RWPE2 (cell line): ENCODE data around the gene LMOD3.

ENCODE experiments used
- ATAC-seq: fragments of 200-7000 bp; cut with Tn5 transposase; 3 replicates; pipeline ENCODE4 v1.9.1; 2021; ENCODE audit warnings: low read depth
- DNase-seq: peaks from one replicate; pipeline ENCODE4 v3.0.0-alpha.2; 2020; ENCODE audit warnings: low spot score
- H3K27ac ChIP-seq: fragments of 450-650 bp; 2 replicates; pipeline ENCODE4 v1.5.1; 2017; ENCODE audit warnings: mild to moderate bottlenecking; ENCODE audit not compliant: poor library complexity, severe bottlenecking
- H3K27me3 ChIP-seq: fragments of 250-450 bp; sonication (Bioruptor Pico); 2 replicates; pipeline ENCODE4 v1.5.1; 2021; ENCODE audit warnings: mild to moderate bottlenecking, moderate library complexity; ENCODE audit not compliant: insufficient read depth, poor library complexity, severe bottlenecking
- H3K36me3 ChIP-seq: fragments of 250-450 bp; sonication (Bioruptor Pico); 2 replicates; pipeline ENCODE4 v1.5.1; 2020; ENCODE audit warnings: low read depth, mild to moderate bottlenecking, moderate library complexity
- H3K4me1 ChIP-seq: fragments of 250-450 bp; sonication (Bioruptor Pico); 2 replicates; pipeline ENCODE4 v1.5.1; 2021; ENCODE audit warnings: mild to moderate bottlenecking, moderate library complexity; ENCODE audit not compliant: insufficient read depth, poor library complexity, severe bottlenecking
- H3K4me3 ChIP-seq: fragments of 250-450 bp; sonication (Bioruptor Pico); 2 replicates; pipeline ENCODE4 v1.5.1; 2021; ENCODE audit warnings: mild to moderate bottlenecking, moderate library complexity; ENCODE audit not compliant: severe bottlenecking
- H3K9me3 ChIP-seq: fragments of 250-450 bp; sonication (Bioruptor Pico); 2 replicates; pipeline ENCODE4 v1.5.1; 2021; ENCODE audit warnings: mild to moderate bottlenecking, moderate library complexity; ENCODE audit not compliant: severe bottlenecking
- TF ChIP-seq, protein P1 (sequence below): fragments of 450-650 bp; IDR thresholded peaks from one replicate; pipeline ENCODE4 v1.5.1; 2017; ENCODE audit warnings: mild to moderate bottlenecking, moderate library complexity; ENCODE audit not compliant: poor library complexity, severe bottlenecking

LMOD3 gene

DNA sequence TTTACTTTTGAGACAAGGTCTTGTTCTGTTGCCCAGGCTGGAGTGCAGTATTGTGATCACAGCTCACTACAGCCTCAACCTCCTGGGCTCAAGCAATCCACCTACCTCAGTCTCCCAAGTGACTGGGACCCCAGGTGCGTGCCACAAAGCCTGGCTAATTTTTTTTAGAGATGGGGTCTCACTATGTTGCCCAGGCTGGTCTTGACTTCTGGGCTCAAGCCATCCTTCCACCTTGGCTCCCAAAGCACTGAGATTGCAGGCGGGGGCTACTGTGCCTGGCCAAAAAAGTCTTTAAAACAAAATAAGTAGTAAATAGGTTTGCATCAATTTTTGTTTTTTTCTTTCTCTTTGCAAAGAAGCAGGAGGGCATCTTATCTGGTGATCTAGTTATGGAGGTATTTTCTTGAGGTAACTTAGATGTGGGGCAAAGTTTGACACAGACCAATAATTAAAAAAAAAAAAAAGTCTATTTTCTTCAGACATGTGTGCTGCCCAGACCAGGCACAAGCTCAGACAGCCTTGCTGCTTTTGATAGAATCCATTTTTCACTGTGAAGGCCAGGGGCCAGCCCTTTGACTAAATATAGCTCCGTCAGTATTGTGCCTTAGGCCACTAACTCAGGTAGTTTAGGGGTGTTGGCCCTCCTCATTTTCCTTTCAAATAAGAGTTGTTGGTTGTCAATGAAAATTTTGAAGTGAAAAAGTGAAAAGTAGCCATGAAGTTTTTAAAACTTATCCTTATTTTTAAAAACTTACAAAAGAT is 35.2 kb downstream of the LMOD3 start:
- H3K4me1 ChIP-seq = peaks cover 70% of the 10 kb centered on the region
- peaks cover 31% of the 10 kb centered on the region for H3K36me3 ChIP-seq
- ATAC-seq = no peak
- peak overlapping the region; percentile 94 for H3K27ac ChIP-seq
- no peak for DNase-seq
- TF ChIP-seq, protein P1, sequence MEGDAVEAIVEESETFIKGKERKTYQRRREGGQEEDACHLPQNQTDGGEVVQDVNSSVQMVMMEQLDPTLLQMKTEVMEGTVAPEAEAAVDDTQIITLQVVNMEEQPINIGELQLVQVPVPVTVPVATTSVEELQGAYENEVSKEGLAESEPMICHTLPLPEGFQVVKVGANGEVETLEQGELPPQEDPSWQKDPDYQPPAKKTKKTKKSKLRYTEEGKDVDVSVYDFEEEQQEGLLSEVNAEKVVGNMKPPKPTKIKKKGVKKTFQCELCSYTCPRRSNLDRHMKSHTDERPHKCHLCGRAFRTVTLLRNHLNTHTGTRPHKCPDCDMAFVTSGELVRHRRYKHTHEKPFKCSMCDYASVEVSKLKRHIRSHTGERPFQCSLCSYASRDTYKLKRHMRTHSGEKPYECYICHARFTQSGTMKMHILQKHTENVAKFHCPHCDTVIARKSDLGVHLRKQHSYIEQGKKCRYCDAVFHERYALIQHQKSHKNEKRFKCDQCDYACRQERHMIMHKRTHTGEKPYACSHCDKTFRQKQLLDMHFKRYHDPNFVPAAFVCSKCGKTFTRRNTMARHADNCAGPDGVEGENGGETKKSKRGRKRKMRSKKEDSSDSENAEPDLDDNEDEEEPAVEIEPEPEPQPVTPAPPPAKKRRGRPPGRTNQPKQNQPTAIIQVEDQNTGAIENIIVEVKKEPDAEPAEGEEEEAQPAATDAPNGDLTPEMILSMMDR = no peak
- no peaks in the 10 kb centered on the region for H3K9me3 ChIP-seq
- no peaks in the 10 kb centered on the region for H3K27me3 ChIP-seq
- peak overlapping the region; percentile 67 for H3K4me3 ChIP-seq

DNA sequence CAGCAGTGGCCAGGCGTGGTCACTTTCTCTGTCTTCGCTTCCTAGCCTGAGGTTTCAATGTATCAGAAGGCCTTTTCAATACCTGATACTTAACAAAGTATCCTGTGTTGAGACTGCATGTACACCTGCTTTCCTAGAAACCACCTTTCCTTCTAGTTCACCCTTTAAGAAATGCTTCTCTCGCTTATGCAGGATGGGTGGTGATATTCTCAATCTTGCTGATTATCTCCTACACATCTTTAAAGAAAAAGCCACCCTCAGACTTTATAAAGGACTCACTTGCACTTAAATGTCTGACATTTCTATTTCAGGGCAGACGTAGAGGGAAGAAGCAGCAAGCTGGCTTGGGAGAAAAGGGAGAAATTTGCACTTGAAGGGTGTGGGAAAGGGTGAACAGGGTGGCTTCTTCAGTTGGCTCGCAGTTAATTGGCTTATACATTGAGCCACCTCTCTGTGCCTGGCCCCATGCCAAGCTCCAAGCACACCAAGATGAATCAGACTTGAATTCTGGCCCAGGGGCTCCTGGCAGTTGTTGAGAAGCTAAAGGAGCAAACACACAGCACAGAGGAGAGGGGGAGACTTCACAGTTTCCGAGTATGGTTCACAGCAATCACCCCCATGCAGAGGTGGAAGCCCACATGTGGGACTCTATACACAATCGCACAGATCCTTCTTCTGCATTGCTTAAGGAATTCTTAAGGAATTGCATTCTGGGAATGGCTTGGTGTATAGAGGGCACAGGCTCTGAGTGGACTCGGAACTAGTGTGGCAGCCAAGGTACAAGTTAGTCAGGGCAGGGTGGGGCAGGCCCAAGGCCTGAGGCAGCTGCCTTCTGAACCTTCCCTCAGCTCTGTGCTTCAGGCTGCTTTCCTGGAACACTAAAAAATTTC is 36.3 kb downstream of the LMOD3 start:
- Histone ChIP-seq H3K27me3 (no peaks in the 10 kb centered on the region), H3K4me1 (peaks cover 73% of the 10 kb centered on the region), H3K4me3 (peak overlapping the region; percentile 67), H3K36me3 (peaks cover 30% of the 10 kb centered on the region), H3K9me3 (no peaks in the 10 kb centered on the region), H3K27ac (peak overlapping the region; percentile 94)
- ATAC-seq (peak; percentile 68), DNase-seq (peak; percentile 97)
- TF ChIP-seq, protein P1 = no peak

DNA sequence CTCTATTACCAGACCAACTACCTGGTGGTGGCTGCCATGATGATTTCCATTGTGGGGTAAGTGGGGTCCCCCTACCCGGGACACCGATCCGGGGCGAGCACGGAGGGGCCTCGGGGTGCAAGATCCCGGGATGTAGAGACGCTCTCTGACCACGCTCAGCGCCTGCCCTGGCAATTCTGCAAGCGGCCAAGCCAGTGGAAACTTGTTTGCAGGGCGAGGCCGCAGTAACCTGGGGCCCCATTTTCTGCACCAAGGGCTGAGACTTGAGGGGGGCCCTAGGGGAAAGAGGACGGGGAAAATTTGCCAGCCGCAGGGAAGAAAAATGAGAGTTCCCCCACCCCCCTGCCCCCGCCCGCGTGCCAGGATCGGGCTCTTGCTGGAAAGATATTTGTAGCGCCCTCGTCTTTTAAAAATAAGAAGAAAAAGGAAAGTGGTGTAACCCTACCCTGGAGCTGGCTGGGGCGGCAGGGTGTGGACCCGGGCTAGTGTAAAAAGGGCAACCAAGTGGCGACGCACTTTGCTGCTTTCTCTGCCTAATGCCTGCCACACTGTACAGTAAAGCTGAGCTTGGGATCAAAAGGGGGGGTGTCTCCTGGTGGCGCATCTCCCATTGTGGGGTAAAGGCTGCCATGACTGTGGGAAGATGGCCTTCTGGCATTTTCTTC is 37.1 kb downstream of the LMOD3 start:
- H3K4me1 ChIP-seq = peaks cover 71% of the 10 kb centered on the region
- peak overlapping the region; percentile 94 for H3K27ac ChIP-seq

DNA sequence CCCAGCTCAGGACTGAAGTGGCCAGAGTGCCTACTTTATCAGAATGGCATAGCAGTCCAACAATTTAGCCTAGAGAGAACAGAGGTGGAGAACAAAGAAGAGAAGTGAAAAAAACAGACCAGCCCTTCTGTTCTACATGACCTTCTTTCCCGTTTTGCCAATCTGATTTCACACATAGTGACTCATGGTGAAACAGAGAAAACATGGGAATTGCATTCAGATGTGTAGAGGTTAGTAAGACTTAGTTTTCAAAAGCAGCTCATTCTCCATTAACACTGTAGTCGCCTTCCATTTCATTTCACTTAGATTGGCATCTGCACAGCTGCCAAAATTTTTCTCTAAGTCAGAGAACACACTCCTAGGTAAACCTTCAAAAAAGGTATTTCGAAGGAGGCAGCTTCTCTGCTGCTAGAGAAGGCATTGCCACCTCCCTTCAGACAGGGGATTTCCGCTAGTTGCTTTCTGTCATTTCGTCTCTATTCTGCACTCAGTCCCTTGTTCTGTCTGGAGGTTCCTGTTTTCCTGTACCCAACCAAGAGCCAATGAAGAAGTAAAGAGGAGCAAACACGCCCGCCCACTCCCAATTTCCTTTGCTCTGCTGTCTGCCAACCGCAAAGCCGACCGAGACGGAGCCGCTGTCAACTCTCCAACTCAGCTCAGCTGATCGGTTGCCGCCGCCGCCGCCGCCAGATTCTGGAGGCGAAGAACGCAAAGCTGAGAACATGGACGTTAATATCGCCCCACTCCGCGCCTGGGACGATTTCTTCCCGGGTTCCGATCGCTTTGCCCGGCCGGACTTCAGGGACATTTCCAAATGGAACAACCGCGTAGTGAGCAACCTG is 37.8 kb downstream of the LMOD3 start, which contains the start of gene ARL6IP5:
TSS of gene ARL6IP5 (plus strand) at position 612 of the 842 bp plus-strand sequence. CDS start at position 723, 111 bp downstream.
- H3K4me1 ChIP-seq = peaks cover 65% of the 10 kb centered on the region
- TF ChIP-seq, protein P1 = no peak
- H3K36me3 ChIP-seq = peaks cover 22% of the 10 kb centered on the region
- no peaks in the 10 kb centered on the region for H3K9me3 ChIP-seq
- peak within 1 kb of the TSS; percentile 94 for H3K27ac ChIP-seq
- peak; percentile 90 for DNase-seq
- ATAC-seq = peak; percentile 42
- peak within 1 kb of the TSS; percentile 67 for H3K4me3 ChIP-seq
- no peaks in the 10 kb centered on the region for H3K27me3 ChIP-seq

More for the DNA sequence above, 37.1 kb downstream of the LMOD3 start:
- no peaks in the 10 kb centered on the region for H3K27me3 ChIP-seq
- TF ChIP-seq, protein P1 = no peak
- H3K36me3 ChIP-seq = peaks cover 22% of the 10 kb centered on the region
- no peaks in the 10 kb centered on the region for H3K9me3 ChIP-seq
- H3K4me3 ChIP-seq = peak overlapping the region; percentile 67
- DNase-seq (no peak), ATAC-seq (no peak)
